ENCODE data around the gene LETMD1. TPM values are rescaled to one million over a fixed set of nuclear protein-coding genes. Genes with fewer than 3 reads are reported as not detected.
A peak's percentile ranks its signal among the peaks of the same experiment; 100 is the strongest.

Gene LETMD1
- total RNA-seq, 2 donors from 2014 or later: 21.3 to 32.1 TPM

- no peak for DNase-seq (ENCODE audit: low spot score)
- intact Hi-C loops (cut with DNase I): no loop called here
Measured at GRCh38 chr12:51023625-51024382, 24.3 kb upstream of the LETMD1 start.

GRCh38 chr12:51025338-51025835 lies 22.7 kb upstream of the LETMD1 start:
- intact Hi-C loops (cut with DNase I): no loop called here
- no peak for DNase-seq (ENCODE audit: low spot score)

GRCh38 chr12:51025836-51026638 lies 22.1 kb upstream of the LETMD1 start, which contains the start of gene SLC11A2:
Gene SLC11A2, minus strand, starts transcription at chr12:51026384. Its CDS starts 15,656 bp downstream, at chr12:51010728.
- intact Hi-C loops (cut with DNase I): no loop called here
- DNase-seq (ENCODE audit: low spot score): peak; percentile 98

GRCh38 chr12:51027342-51027835 lies 20.7 kb upstream of the LETMD1 start:
- intact Hi-C loops (cut with DNase I): no loop called here
- no peak for DNase-seq (ENCODE audit: low spot score)

GRCh38 chr12:51028126-51028812 lies 19.9 kb upstream of the LETMD1 start:
- intact Hi-C loops (cut with DNase I): no loop called here
- DNase-seq (ENCODE audit: low spot score): no peak

- no peak for DNase-seq (ENCODE audit: low spot score)
- intact Hi-C loops (cut with DNase I): no loop called here
Measured at GRCh38 chr12:51028813-51029150, 19.3 kb upstream of the LETMD1 start.

GRCh38 chr12:51033048-51033447 lies 15.1 kb upstream of the LETMD1 start:
- intact Hi-C loops (cut with DNase I): no loop called here
- no peak for DNase-seq (ENCODE audit: low spot score)

- no peak for DNase-seq (ENCODE audit: low spot score)
- intact Hi-C loops (cut with DNase I): no loop called here
Measured at GRCh38 chr12:51033457-51034089, 14.6 kb upstream of the LETMD1 start.

- intact Hi-C loops (cut with DNase I): no loop called here
- DNase-seq (ENCODE audit: low spot score): no peak
Measured at GRCh38 chr12:51036279-51036678, 11.8 kb upstream of the LETMD1 start.

- no peak for DNase-seq (ENCODE audit: low spot score)
- intact Hi-C loops (cut with DNase I): no loop called here
Measured at GRCh38 chr12:51048661-51049251, 629 bp downstream of the LETMD1 start.

GRCh38 chr12:51049525-51049924 lies 1.4 kb downstream of the LETMD1 start:
- intact Hi-C loops (cut with DNase I): no loop called here
- no peak for DNase-seq (ENCODE audit: low spot score)

GRCh38 chr12:51051787-51052186 lies 3.7 kb downstream of the LETMD1 start:
- DNase-seq (ENCODE audit: low spot score): no peak
- intact Hi-C loops (cut with DNase I): no loop called here

GRCh38 chr12:51055060-51055459 lies 6.9 kb downstream of the LETMD1 start:
- intact Hi-C loops (cut with DNase I): loop anchor here in 1 of 2 donors (5.0 kb wide), 1 partner anchor 1227 kb away; no protein-coding TSS in a partner anchor
- no peak for DNase-seq (ENCODE audit: low spot score)

- intact Hi-C loops (cut with DNase I): loop anchor here in 1 of 2 donors (5.0 kb wide), 1 partner anchor 1226 kb away; no protein-coding TSS in a partner anchor
- no peak for DNase-seq (ENCODE audit: low spot score)
Measured at GRCh38 chr12:51056242-51056641, 8.1 kb downstream of the LETMD1 start.

GRCh38 chr12:51059086-51059485 lies 11.0 kb downstream of the LETMD1 start:
- DNase-seq (ENCODE audit: low spot score): no peak
- intact Hi-C loops (cut with DNase I): loop anchor here in 1 of 2 donors (2.0 to 5.0 kb wide), 2 partner anchors 42 to 1223 kb away; no protein-coding TSS in a partner anchor

GRCh38 chr12:51062631-51063397 lies 14.7 kb downstream of the LETMD1 start:
- DNase-seq (ENCODE audit: low spot score): no peak
- intact Hi-C loops (cut with DNase I): no loop called here

- DNase-seq (ENCODE audit: low spot score): no peak
- intact Hi-C loops (cut with DNase I): no loop called here
Measured at GRCh38 chr12:51065530-51065929, 17.4 kb downstream of the LETMD1 start.

GRCh38 chr12:51067229-51067628 lies 19.1 kb downstream of the LETMD1 start:
- intact Hi-C loops (cut with DNase I): no loop called here
- no peak for DNase-seq (ENCODE audit: low spot score)
